OCI-LY7 (cell line): ENCODE measurements around the gene PGP.

ENCODE experiments used
- EZH2phosphoT487 ChIP-seq: fragments of 200-600 bp; sonication (generic); IDR thresholded peaks from 2 replicates; pipeline ENCODE4 v1.6.1; 2018; ENCODE audit warnings: low read depth, borderline replicate concordance, mild to moderate bottlenecking, mixed run types, antibody characterized with exemption, low read length, moderate library complexity, mixed read lengths
- TF ChIP-seq, protein P1 (sequence below): fragments of 200-600 bp; sonication (generic); conservative IDR thresholded peaks from 2 replicates; pipeline ENCODE4 v1.5.1; 2014; ENCODE audit warnings: mild to moderate bottlenecking, antibody characterized with exemption, low read length, moderate library complexity, mixed read lengths

- TF ChIP-seq, protein P1, sequence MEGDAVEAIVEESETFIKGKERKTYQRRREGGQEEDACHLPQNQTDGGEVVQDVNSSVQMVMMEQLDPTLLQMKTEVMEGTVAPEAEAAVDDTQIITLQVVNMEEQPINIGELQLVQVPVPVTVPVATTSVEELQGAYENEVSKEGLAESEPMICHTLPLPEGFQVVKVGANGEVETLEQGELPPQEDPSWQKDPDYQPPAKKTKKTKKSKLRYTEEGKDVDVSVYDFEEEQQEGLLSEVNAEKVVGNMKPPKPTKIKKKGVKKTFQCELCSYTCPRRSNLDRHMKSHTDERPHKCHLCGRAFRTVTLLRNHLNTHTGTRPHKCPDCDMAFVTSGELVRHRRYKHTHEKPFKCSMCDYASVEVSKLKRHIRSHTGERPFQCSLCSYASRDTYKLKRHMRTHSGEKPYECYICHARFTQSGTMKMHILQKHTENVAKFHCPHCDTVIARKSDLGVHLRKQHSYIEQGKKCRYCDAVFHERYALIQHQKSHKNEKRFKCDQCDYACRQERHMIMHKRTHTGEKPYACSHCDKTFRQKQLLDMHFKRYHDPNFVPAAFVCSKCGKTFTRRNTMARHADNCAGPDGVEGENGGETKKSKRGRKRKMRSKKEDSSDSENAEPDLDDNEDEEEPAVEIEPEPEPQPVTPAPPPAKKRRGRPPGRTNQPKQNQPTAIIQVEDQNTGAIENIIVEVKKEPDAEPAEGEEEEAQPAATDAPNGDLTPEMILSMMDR, result no peak
- no peak for TF ChIP-seq EZH2phosphoT487
These were observed 4.0 kb downstream of the PGP start, which contains the start of gene BRICD5 for GRCh38 chr16:2210386-2211365.
